ENCODE measurements around the gene CDK17.

CDK17 gene

GRCh38 chr12:96260644-96261043 is 139.6 kb downstream of the CDK17 start:
- TF ChIP-seq REST (IDR thresholded peaks at IDR 0.05; ENCODE audit: insufficient read depth in 1 of 2, low read depth in 2 of 2, low read length in 2 of 2) (no peak), POLR2AphosphoS5 (IDR thresholded peaks at IDR 0.05; ENCODE audit: low read depth, low read length) (no peak), TAF1 (IDR thresholded peaks at IDR 0.05; ENCODE audit: borderline replicate concordance, insufficient read depth, low read length) (no peak), FOXP2 (optimal IDR thresholded peaks at IDR 0.05; ENCODE audit: borderline replicate concordance, extremely low read depth, extremely low read length, insufficient read depth) (no peak)

- TF ChIP-seq REST (IDR thresholded peaks at IDR 0.05; ENCODE audit: insufficient read depth in 1 of 2, low read depth in 2 of 2, low read length in 2 of 2) = no peak
Measured at GRCh38 chr12:96260231-96260630, 140.0 kb downstream of the CDK17 start.

- no peak for TF ChIP-seq SIN3A (IDR thresholded peaks at IDR 0.05; ENCODE audit: borderline replicate concordance, insufficient read depth, low read length)
- TF ChIP-seq FOXP2 (optimal IDR thresholded peaks at IDR 0.05; ENCODE audit: borderline replicate concordance, extremely low read depth, extremely low read length, insufficient read depth) = no peak
- TF ChIP-seq TAF1 (IDR thresholded peaks at IDR 0.05; ENCODE audit: borderline replicate concordance, insufficient read depth, low read length) = no peak
- TF ChIP-seq POLR2AphosphoS5 (IDR thresholded peaks at IDR 0.05; ENCODE audit: low read depth, low read length) = no peak
- no peak for TF ChIP-seq REST (IDR thresholded peaks at IDR 0.05; ENCODE audit: insufficient read depth in 1 of 2, low read depth in 2 of 2, low read length in 2 of 2)
Measured at GRCh38 chr12:96258104-96258961, 141.9 kb downstream of the CDK17 start.

- TF ChIP-seq FOXP2 (optimal IDR thresholded peaks at IDR 0.05; ENCODE audit: borderline replicate concordance, extremely low read depth, extremely low read length, insufficient read depth) = no peak
Measured at GRCh38 chr12:96257550-96258103, 142.6 kb downstream of the CDK17 start.

- TF ChIP-seq SIN3A (IDR thresholded peaks at IDR 0.05; ENCODE audit: borderline replicate concordance, insufficient read depth, low read length) (no peak), REST (IDR thresholded peaks at IDR 0.05; ENCODE audit: insufficient read depth in 1 of 2, low read depth in 2 of 2, low read length in 2 of 2) (no peak)
Measured at GRCh38 chr12:96256672-96257361, 143.4 kb downstream of the CDK17 start.
